ENCODE measurements around the gene VAPB.
"Not testable (repeated sequence)": the region's sequence is repeated elsewhere in the genome, so short reads cannot be mapped to it uniquely, and the experiment has no call there.

Gene VAPB

DNA sequence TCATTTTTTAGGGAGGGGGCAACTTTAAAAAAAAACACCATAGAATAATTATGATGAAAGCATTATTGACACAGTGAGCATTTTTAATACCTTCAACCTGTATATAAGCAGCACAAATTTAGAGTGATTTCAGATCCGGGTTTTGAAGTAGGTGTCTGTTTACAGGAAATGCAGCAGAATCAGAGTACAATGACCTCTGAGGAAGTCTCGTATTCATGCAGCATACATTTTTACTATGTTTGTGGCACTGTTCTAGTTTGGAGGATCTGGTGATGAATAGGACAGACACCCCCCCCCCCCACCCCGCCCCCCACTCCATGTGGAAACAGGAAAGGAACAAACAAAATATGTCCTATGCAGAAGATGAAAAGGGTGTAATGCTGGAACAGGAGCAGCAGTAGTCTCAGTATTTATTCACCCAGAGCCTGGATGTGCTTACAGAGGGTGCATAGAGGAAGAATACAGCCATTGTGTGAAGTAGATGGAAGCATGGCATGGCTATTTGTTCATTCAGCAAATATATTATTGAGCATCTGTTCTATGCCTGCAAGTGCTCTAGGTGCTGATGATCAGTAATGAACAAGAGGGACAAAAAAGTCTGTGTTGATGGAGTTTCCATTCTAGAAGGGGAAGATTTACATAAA is 19.7 kb downstream of the VAPB start:
- FAIRE-seq: no peak

DNA sequence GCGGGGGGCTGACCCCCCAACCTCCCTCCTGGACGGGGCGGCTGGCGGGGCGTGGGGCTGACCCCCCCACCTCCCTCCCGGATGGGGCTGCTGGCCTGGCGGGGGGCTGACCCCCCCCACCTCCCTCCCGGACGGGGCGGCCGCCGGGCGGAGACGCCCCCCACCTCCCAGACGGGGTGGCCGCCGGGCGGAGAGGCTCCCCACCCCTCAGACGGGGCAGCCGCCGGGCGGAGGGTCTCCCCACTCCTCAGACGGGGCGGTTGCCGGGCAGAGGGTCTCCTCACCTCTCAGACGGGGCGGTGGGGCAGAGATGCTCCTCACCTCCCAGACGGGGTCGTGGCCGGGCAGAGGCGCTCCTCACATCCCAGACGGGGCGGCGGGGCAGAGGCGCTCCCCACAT is 25.2 kb downstream of the VAPB start:
- not testable (repeated sequence) for FAIRE-seq

DNA sequence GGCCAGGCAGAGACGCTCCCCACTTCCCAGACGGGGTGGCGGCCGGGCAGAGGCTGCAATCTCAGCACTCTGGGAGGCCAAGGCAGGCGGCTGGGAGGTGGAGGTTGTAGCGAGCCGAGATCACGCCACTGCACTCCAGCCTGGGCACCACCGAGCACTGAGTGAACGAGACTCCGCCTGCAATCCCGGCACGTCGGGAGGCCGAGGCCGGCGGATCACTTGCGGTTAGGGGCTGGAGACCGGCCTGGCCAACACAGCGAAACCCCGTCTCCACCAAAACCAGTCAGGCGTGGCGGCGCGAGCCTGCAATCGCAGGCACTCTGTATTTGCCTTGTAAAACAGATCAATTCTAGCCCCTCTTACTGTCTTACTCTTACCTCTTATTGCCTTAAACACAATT is 25.8 kb downstream of the VAPB start:
- FAIRE-seq: not testable (repeated sequence)

DNA sequence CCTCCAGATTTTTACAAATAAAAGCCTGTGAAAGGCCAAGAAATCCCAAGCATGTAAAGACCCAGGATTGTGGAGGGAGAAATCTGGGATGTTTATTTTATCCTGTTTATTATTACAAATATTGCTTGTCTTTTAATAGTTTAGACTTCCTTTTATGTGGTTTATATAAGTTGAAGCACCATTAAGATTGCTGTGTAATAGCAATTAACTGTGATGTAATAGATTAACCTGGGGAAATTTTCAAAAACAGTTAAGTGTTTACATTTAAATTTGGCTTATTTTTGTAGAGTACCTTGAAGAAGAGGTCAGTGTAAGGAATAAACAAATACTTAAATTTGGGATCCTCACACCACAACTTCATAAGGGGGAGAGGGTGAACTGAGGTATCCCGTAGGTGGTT is 27.0 kb downstream of the VAPB start:
- no peak for FAIRE-seq

DNA sequence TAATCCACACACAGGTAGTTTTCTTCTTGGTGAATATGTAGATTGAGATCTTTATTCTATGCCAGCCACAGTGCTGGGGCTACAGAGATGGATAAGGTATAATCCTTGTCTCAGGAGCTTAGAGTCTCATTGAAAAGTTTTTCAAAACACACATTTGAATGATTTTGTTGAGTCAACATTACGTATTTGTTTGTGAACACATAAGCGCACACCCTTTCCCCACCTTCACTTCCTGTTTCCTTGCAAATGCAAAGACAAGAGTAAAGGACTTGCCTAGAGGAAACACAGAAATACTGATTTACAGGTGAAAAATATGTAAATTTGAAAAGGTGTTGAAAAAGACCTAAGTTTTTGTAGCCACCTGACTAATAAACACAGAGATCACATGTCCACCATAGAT is 27.8 kb downstream of the VAPB start:
- FAIRE-seq: no peak

DNA sequence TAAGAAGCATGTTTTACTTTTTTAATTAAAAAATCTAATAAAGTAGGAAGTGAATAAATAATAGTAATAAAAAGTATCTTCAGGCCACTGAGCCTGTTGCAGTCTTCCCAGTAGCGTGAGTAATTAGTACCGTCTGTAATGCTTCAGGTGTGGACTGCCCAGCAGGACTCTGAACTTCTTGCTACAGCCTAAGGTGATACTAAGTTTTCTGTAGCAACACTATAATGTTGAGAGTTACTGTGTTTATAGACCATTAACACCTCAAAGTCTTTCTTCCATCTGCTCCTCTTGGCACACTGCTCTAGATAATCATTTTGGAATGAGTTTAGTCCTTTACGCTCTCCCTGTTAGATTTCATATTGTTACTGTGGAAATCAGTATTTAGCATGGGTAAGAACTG is 28.4 kb downstream of the VAPB start:
- FAIRE-seq: no peak

DNA sequence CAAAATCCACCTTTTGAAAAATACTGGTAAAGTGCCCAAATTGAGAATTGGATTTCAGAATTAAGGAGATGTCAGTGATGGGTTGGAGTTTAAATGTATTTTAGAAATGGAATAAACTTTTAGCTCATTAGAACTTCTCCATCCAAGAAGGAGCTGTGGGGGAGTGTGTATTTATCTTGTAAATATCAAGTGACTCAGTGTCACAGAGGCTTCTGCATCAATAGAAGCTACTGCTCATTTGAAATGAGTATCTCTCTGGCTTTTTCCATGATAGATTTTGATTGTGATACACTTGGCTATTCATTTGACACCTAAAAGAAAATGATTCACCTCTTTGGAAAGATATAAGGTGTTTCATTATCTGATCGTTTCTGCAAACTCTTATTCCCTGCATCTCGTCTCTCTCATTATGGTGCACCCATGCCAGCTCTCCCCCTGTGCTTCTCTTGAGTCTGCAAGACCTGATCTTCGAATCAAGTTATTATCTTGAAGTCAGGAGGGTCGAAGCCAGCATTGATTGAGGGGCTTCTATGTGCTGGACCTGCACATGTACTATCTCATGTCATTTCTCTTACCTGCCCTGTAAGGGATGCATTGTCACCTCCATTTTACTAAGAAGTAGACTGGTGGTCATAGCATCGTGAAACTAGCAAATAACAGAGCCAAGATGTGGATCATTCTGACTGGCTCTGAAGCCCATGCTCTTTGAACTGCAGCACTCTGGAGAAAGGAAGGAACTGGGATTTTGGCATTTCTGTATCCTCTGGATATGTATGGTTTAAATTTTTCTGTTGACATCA is 30.1 kb downstream of the VAPB start:
- no peak for FAIRE-seq

DNA sequence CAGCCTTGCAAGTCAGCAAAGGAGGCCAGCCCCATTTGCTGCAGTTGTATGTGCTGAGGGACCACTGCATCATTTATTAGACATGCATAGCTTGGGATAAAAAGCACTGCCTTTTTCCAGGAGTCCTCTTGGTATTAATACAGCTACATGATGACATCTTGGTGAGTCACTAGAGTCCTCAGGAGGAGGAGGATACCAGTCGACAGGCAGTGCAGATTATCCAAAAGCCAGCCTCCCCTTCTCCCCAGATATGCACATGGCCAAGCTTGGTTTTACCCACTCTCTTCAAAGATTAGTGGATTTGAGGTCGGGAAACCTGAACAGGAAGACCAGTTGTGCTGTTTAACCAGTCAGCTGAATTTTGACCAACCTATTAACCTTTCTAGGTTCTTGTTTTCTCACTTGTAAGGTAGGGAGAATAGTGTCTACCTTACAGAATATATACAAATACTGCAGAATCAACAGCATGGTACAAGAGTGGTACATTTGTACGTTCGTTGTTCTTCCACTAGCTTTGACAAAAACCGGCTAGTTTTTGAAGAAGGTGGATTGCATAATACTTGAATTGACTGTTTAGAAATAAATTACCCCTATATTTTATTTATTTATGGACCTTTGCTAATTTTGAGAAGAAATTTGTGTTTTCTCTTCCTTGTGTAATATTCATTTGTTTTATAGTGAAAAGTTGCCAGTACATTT is 31.9 kb downstream of the VAPB start:
- FAIRE-seq: no peak

DNA sequence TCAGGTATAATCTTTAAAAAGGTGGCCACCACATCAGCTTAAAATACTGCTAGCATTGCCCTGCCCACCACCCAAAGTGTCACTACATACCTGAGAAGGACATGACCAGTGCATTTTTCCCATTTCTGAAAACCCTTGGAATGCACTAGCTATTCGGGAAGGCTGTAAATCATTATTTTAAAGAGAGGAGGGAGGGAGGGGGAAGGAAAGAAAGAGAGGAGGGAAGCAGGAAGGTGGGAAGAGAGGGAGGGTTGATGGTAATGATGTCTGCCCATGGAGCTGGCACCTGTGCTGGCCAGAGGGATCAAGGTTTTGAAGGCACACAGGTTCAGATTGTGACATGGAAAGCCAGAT is 32.4 kb downstream of the VAPB start:
- no peak for FAIRE-seq

DNA sequence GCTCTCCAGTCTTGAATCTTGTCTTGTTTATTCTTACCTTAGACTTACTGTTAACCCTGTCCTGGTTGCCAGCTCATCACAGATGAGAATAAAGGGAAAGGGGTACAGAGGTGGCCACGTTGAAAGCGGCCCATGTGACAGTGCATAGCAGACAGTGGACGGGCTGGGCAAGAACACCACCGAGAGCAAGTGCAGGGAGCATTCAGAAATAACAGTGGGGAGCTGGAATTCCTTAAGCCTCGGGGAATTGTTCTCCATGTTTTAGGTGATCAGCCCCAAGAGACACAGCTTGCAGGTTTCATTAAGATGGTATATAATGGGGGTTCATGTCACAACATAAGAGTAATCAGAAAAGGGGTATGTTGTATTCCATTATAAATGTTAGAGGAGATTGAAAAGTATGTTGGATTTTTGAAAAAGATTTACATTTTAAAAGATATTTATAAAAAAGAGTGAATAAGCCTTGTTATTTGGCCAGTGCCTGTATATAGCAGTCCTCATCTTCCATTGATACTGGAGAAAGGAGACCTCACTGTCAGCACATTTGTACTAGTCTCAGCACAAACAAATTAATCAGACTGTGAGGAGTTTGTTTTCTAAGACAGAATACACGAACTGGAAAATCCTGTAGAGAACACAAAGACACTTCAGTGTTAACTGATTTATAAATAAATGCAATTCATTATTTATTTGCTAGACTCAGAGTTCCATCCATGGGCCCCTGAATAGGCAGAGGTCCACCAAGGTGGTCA is 35.4 kb downstream of the VAPB start:
- no peak for FAIRE-seq

DNA sequence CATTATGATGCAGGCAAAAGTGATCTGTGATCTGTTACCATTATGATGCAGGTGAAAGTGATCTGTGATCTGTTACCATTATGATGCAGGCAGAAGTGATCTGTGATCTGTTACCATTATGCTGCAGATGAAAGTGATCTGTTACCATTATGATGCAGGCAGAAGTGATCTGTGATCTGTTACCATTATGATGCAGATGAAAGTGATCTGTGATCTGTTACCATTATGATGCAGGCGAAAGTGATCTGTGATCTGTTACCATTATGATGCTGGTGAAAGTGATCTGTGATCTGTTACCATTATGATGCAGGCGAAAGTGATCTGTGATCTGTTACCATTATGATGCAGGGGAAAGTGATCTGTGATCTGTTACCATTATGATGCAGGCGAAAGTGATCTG is 38.5 kb downstream of the VAPB start:
- not testable (repeated sequence) for FAIRE-seq

DNA sequence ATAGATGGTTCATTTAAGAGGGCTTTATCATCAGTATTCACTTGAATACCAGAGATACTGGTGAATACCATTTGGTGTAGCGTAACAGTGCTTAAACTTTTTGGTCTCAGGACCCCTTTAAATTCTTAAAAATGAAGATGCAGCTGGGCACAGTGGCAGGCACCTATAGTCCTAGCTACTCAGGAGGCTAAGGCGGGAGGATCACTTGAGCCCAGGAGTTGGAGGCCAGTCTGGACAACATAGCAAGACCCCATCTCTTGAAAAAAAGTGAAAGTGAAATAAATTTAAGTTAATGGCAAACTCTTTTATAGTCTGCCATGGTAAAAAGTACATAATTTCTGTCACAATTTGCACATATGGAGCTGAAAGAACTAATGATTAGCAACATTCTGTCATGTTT is 39.3 kb downstream of the VAPB start:
- FAIRE-seq: no peak

DNA sequence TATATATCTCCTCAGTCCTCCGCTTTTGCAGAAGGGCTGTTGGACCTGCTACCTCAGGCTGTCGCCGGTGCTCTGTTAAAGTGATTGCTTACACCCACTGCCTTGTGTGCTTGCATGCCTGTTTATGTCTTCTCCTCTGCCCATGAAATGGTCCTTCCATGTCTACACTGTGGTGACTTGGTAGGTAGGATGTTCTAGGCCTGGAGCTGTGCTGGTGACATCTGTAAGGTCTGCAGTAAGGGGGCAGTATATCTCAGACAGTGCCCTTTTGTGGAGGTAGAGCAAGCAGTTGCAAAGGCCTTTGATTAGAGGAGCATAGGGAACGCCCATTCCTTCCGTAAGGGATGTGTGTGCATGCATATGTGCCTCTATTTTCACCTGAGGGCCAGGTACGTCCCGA is 40.3 kb downstream of the VAPB start:
- FAIRE-seq: no peak

DNA sequence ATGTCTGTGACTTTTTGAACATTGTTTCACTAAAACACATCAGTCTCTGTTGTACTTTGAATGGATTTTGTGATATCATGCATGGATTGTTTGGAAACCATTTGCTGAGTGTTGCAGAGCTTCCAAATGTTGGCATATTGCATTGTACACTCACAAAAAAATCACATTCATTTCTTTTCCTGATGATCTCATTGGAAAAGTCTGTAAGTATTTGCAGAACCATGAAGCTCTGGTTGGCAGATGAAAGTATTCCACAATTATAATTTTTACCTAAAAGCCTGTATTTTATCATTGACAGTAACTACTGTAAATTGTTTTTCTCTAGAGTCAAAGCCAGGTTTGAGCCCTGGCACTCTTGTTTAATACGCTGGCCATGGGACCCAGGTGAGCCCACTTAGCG is 42.1 kb downstream of the VAPB start:
- no peak for FAIRE-seq

DNA sequence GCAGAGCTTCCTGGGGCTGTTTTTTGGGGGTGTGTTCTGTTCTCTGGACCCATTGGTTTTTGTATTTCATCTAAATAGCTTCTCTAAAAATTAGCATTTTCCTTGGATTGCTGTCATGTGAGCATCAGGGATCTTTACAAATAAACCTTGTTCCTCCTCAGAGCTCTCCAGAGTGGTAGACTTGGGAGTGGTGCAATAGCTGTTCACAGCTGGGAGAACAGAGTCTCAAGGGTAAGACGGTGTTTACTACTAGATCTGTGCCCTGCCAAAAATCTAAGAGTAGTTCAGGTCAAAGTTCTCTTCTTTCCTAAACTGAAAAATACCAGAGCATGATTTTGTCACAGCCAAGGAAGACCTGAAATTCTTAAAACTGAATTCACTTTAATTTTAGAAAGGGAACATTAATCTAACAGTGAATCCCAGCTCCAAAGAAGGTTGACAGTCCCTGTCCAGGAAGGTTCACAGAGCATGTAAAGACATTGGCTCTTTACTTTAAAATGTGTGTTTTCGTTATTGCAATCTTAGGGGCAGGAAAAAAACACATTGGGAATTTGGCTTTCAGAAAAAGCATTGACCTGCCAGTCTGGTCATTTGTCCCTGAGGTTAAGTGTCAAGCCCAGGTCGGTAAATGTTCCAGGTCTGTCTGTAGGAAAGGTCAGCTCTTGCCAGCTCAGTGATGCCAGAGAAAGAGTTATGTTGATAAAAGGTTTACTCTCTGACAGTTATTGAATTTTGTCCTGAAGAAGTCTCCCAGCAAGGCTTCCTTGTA is 43.3 kb downstream of the VAPB start:
- FAIRE-seq: no peak

DNA sequence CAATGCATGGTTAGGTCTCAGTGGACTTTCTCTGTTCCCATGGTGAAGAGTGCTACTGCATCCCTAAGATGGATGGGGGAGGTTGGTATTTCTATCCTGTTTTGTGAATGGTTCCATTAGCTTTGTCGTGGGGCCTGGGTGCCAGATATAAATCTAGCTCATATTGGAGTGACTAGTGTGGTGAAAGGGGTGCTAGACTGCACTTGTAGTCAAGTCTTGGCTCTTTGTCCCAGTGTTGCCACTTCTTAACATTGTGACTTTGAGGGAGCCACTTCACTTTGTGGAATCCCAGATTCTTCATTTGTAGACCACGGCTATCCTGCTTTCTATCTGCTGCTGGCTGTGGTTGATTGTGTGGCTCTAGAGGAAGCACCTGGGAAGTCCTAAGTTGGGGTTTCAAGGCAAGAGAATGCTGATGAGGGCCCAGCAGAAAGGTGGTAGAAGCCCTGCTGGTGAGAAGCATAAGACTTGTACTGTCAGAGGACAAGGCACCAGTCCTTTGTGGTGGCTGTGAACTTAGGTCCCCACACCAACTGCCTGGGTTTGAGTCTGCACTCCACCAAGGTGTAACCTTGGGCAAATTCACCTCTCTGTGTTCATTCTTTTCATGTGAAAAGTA is 44.1 kb downstream of the VAPB start:
- FAIRE-seq: no peak

DNA sequence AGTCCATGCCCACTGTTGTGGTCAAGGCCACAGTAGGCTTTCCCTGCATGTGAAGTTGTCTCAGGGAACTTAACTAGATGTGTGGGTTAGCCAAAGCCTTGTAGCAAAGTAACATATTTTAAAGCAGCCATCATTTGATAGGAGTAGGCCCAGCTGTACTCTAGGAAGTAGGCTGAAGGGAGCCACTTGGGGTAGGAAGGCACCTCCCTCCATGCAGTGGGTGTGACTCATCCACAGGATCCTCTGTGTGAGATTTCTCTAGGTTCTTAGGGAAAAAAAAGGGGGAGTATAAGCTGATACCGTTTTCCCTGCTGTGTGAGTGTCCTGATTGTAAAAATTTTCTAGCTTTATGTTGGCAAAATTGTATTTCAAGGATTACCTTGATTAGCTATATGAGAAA is 44.7 kb downstream of the VAPB start:
- FAIRE-seq: no peak

DNA sequence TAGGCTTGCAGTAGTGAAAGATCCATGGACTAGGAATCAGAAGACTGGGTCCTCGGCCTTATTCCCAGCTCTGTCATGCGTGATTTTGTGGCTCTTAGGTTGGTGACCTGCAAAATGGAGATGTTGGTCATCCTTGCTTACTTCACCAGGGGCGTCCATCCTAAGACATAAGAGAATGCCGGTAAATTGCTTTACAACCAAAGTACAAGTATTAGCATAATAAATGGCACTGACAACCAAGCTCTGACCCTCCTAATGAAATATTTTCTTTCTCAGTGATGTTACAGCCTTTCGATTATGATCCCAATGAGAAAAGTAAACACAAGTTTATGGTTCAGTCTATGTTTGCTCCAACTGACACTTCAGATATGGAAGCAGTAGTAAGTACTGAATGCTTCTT is 45.3 kb downstream of the VAPB start:
- FAIRE-seq: no peak

DNA sequence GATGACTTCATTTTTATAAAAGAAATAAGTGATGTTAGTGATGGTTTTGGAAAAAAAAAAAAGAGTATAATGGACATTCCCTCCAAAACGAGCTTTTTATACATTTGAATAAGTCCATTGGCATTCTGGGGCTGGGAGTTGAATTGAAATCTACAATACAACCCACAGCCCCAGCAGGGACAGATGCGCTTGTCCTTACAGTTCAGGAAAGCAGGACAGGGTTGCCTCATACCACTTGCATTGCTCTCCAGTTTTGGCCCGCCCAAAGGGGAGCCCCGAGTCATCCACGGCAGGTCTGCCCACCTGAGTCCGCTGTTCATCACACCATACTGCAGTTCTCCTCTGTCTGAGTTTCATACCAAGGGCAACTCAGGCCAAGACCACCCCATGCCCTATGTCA is 46.2 kb downstream of the VAPB start:
- FAIRE-seq: no peak

DNA sequence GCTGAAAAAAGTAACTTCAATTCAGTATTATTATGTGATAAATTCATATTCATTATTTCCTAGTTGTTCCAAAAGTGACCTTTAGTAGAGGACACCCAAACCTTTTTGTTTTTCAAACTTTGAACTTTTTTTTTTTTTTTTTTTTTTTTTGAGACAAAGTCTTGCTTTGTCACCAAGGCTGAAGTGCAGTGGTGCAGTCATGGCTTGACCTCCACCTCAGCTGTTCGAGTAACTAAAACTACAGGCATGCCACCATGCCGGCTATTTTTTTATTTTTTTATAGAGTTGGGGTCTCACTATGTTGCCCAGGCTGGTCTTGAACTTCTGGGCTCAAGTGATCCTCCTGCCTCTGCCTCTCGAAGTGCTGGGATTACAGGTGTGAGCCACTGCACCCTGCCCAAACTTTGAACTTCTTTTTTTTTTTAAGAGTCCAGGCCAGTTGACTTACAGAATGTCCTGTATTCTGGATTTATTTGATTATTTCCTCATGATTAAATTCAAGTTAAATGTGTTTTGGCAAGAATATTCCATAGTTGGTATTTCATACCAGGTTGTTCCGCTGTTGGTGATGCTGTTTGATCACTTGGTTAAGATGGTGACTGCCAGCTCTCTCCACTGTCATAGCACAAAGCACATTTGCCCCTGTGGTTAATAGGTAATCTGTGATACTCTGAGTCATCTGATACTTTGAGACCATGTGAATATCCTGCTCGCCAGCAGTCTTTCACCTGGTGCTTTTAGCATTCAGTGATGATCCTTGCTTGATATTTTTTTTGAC is 48.0 kb downstream of the VAPB start:
- FAIRE-seq: no peak
